Esophagus muscularis mucosa (tissue), 4 donors: Measurements from ENCODE around the gene OR51D1. TPM values are rescaled to one million over a fixed set of nuclear protein-coding genes. Genes with fewer than 3 reads are reported as not detected.

Experiments
- DNase-seq: peaks from one replicate; pipeline ENCODE4 v3.0.0-alpha.2; 2017; ENCODE audit errors: extremely low spot score
- H3K27ac ChIP-seq, 4 donors: fragments of 200-600 bp; sonication (generic); replicated peaks in 1 of 4; 1 replicate in 3 of 4; 2 replicates in 1 of 4; pipeline ENCODE4 v1.5.1; 2016 to 2019; ENCODE audit warnings: mild to moderate bottlenecking in 1 of 4
- H3K27me3 ChIP-seq, 4 donors: fragments of 200-600 bp; sonication (generic); one replicate each; pipeline versions ENCODE4 v1.5.1 to v1.6.0; 2016 to 2019
- H3K36me3 ChIP-seq, 4 donors: fragments of 200-600 bp; sonication (generic); one replicate each; pipeline ENCODE4 v1.5.1; 2016 to 2019
- H3K4me1 ChIP-seq, 4 donors: fragments of 200-600 bp; sonication (generic); one replicate each; pipeline ENCODE4 v1.5.1; 2016 to 2019
- H3K4me3 ChIP-seq, 4 donors: fragments of 200-600 bp; sonication (generic); 1 replicate in 2 of 4; 2 replicates in 2 of 4; pipeline ENCODE4 v1.5.1; 2016 to 2019; ENCODE audit warnings: mild to moderate bottlenecking in 4 of 4, moderate library complexity in 1 of 4
- H3K9me3 ChIP-seq, 4 donors: fragments of 200-600 bp; sonication (generic); 1 replicate in 3 of 4; 2 replicates in 1 of 4; pipeline ENCODE4 v1.5.1; 2016 to 2019
- EP300 ChIP-seq: sonication (generic); formaldehyde crosslinking; IDR thresholded peaks from one replicate; pipeline ENCODE4 v1.6.1; 2017; ENCODE audit warnings: antibody characterized with exemption
- POLR2A ChIP-seq: fragments of 450-650 bp; IDR thresholded peaks from one replicate; pipeline ENCODE4 v1.6.1; 2017; ENCODE audit warnings: antibody characterized with exemption, moderate library complexity, mild to moderate bottlenecking, low read depth
- POLR2AphosphoS5 ChIP-seq, 2 donors: sonication (generic); formaldehyde crosslinking; IDR thresholded peaks; one replicate each; pipeline ENCODE4 v1.6.1; 2017; ENCODE audit warnings: antibody characterized with exemption in 2 of 2
- WGBS: methylation state at CpG from one replicate; pipeline ENCODE4 v1.1.5; 2018; 5-methylcytosine and 5-hydroxymethylcytosine counted together
- intact Hi-C: fragments of 100-400 bp; cut with DNase I; formaldehyde crosslinking; loops from one replicate; pipeline ENCODE4 v1.15.1; 2023
- total RNA-seq, 4 donors: library from RNA; depleted of rRNA; stranded (reverse); fragments of >200 nt; gene quantifications; one replicate each; pipeline versions ENCODE4 v1.1.0 to v1.2.1, GENCODE V29; 2016
- TF ChIP-seq, protein P1 (sequence below), 3 experiments: fragments of 200-600 bp in 2 of 3; fragments of 450-650 bp in 1 of 3; sonication (generic) in 2 of 3; IDR thresholded peaks; one replicate each; pipeline ENCODE4 v1.5.1; 2017 to 2019; ENCODE audit warnings: antibody characterized with exemption in 3 of 3, mild to moderate bottlenecking in 2 of 3, moderate library complexity in 1 of 3

OR51D1 gene
- total RNA-seq, 4 donors from 2014 or later = not detected

DNA sequence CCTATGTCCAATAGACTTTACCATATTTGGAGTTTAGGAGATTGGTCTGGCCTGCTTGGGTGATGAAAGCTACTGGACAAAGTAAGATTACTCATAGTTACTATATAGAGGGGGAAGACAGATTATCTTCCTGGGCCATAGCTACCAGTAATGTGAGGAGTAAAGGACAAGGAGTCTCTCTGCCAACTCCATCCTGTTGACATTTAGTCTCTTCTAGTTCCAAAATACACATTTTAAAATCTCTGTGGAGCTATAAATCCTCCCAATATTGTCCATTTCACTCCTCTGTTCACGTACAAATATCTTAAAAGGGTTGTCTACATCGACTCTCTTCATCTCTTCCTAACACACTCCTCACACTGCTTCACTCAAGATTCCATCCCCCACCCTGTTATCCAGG is 1.1 kb upstream of the OR51D1 start:
- Histone ChIP-seq H3K4me1 (peaks cover 4 to 10% (median 7%) of the 10 kb centered on the region in 4 donors), H3K4me3 (no peak overlapping the region), H3K9me3 (no peaks in the 10 kb centered on the region), H3K27me3 (no peaks in the 10 kb centered on the region), H3K27ac (no peak overlapping the region), H3K36me3 (no peaks in the 10 kb centered on the region)
- WGBS = 71% methylated on average over 2 of the region's 2 CpGs
- TF ChIP-seq EP300 = no peak
- TF ChIP-seq POLR2AphosphoS5 (IDR thresholded peaks at IDR 0.05) = no peak
- TF ChIP-seq POLR2A = no peak
- TF ChIP-seq, protein P1, sequence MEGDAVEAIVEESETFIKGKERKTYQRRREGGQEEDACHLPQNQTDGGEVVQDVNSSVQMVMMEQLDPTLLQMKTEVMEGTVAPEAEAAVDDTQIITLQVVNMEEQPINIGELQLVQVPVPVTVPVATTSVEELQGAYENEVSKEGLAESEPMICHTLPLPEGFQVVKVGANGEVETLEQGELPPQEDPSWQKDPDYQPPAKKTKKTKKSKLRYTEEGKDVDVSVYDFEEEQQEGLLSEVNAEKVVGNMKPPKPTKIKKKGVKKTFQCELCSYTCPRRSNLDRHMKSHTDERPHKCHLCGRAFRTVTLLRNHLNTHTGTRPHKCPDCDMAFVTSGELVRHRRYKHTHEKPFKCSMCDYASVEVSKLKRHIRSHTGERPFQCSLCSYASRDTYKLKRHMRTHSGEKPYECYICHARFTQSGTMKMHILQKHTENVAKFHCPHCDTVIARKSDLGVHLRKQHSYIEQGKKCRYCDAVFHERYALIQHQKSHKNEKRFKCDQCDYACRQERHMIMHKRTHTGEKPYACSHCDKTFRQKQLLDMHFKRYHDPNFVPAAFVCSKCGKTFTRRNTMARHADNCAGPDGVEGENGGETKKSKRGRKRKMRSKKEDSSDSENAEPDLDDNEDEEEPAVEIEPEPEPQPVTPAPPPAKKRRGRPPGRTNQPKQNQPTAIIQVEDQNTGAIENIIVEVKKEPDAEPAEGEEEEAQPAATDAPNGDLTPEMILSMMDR (IDR thresholded peaks at IDR 0.05) = no peak
- DNase-seq = no peak
- intact Hi-C loops = loop anchor here (2.0 to 5.0 kb wide), 2 partner anchors 191 to 366 kb away; no protein-coding TSS in a partner anchor

DNA sequence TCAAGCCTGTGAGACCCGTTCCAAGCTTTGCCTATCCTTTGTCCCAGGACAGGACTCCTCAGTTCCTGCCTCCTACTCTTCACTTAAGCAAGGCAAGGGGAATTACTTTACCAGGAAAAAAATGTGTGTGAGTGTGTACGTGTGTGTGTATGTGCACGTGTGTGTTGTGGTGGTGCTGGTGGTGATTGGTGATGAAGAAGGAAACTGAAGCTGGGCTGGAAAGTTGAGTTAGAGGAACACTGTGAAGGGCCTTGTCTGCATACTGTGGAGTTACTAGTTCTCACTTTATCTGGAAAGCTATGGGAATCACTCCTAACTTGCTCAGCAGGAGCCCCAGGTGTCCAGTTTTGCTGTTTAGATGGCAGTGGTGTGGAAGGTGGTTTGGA is 378 bp downstream of the OR51D1 start:
- Histone ChIP-seq H3K27me3 (no peaks in the 10 kb centered on the region), H3K9me3 (no peaks in the 10 kb centered on the region), H3K4me1 (peaks cover 4 to 20% (median 7%) of the 10 kb centered on the region in 4 donors), H3K27ac (no peak overlapping the region), H3K4me3 (no peak overlapping the region), H3K36me3 (no peaks in the 10 kb centered on the region)
- peak; percentile 82 for DNase-seq
- 84% methylated on average over 3 of the region's 3 CpGs for WGBS
- intact Hi-C loops = loop anchor here (2.0 to 5.0 kb wide), 2 partner anchors 189 to 365 kb away; no protein-coding TSS in a partner anchor
- no peak for TF ChIP-seq POLR2AphosphoS5 (IDR thresholded peaks at IDR 0.05)
- TF ChIP-seq EP300 = no peak
- TF ChIP-seq, protein P1 (IDR thresholded peaks at IDR 0.05) = no peak
- no peak for TF ChIP-seq POLR2A

DNA sequence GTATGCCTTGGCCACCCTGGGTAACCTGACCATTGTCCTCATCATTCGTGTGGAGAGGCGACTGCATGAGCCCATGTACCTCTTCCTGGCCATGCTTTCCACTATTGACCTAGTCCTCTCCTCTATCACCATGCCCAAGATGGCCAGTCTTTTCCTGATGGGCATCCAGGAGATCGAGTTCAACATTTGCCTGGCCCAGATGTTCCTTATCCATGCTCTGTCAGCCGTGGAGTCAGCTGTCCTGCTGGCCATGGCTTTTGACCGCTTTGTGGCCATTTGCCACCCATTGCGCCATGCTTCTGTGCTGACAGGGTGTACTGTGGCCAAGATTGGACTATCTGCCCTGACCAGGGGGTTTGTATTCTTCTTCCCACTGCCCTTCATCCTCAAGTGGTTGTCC is 2.7 kb downstream of the OR51D1 start:
- H3K27me3 ChIP-seq = no peaks in the 10 kb centered on the region
- H3K27ac ChIP-seq = no peak overlapping the region
- WGBS = 92% methylated on average over 6 of the region's 6 CpGs
- intact Hi-C loops = loop anchor here (5.0 kb wide), 1 partner anchor 362 kb away; no protein-coding TSS in a partner anchor
- H3K4me1 ChIP-seq = peaks cover 16 to 43% (median 21%) of the 10 kb centered on the region in 4 donors
- no peak for TF ChIP-seq POLR2AphosphoS5 (IDR thresholded peaks at IDR 0.05)
- no peak for TF ChIP-seq EP300
- no peak for TF ChIP-seq POLR2A
- TF ChIP-seq, protein P1 (IDR thresholded peaks at IDR 0.05) = no peak
- no peaks in the 10 kb centered on the region for H3K36me3 ChIP-seq
- DNase-seq = peak; percentile 91
- no peak overlapping the region for H3K4me3 ChIP-seq
- H3K9me3 ChIP-seq = no peaks in the 10 kb centered on the region

DNA sequence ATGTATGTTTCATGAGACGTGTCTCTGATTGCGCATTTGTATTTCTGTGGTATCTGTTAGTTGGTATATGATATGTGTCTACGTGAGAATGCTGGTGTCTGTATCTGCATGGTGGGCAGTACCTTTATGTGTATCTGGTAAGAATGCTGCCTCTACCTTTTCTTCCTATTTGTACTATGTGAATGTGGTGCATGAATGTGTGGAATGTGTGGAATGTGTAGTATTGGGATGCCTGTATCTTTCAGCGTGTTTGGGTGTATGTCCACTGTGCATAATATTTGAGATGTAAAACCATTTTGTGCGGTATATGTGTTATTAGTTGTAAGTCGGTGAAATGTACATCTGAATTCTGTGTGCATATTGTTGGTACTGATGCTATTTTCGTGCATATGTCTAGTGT is 4.2 kb downstream of the OR51D1 start:
- intact Hi-C loops = no loop called here
- Histone ChIP-seq H3K9me3 (no peaks in the 10 kb centered on the region), H3K27me3 (no peaks in the 10 kb centered on the region), H3K4me3 (no peak overlapping the region), H3K27ac (no peak overlapping the region), H3K36me3 (no peaks in the 10 kb centered on the region), H3K4me1 (peaks cover 25 to 58% (median 36%) of the 10 kb centered on the region in 4 donors)
- no peak for DNase-seq
- 89% methylated on average over 7 of the region's 7 CpGs for WGBS
- TF ChIP-seq, protein P1 (IDR thresholded peaks at IDR 0.05) = no peak
- TF ChIP-seq POLR2AphosphoS5 (IDR thresholded peaks at IDR 0.05) = no peak

DNA sequence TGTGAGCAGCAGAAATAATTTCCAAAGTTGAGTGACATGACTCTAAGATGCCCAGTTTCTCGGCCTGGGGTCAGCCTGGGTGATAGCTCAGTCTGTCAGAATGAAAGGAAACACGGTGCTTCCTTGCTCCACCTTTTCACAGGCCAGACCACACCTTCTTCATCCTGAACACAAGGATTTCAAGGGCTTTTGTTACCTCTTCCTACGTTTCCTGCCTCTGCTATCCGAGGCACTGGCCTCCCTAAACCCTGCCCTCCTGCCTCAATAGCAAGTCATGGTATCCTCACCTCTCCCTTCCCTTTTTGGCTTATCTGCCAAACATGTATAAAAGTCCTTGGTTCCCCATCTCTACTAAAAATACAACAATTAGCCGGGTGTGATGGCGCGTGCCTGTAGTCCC is 4.8 kb downstream of the OR51D1 start:
- Histone ChIP-seq H3K36me3 (no peaks in the 10 kb centered on the region), H3K27me3 (no peaks in the 10 kb centered on the region), H3K27ac (no peak overlapping the region), H3K4me1 (peaks cover 30 to 59% (median 37%) of the 10 kb centered on the region in 4 donors), H3K9me3 (no peaks in the 10 kb centered on the region), H3K4me3 (no peak overlapping the region)
- TF ChIP-seq EP300 (no peak), POLR2A (no peak), POLR2AphosphoS5 (IDR thresholded peaks at IDR 0.05) (no peak)
- TF ChIP-seq, protein P1 (IDR thresholded peaks at IDR 0.05) = no peak
- DNase-seq = no peak
- intact Hi-C loops = no loop called here
- WGBS = 69% methylated on average over 7 of the region's 7 CpGs
